ENCODE measurements around the gene SDF4. TPM values are rescaled to one million over a fixed set of nuclear protein-coding genes. Genes with fewer than 3 reads are reported as not detected.

Gene SDF4
- total RNA-seq, 4 donors from 2014 or later = 93.3 to 170 (median 110) TPM

GRCh38 chr1:1236945-1237873, 5.4 kb upstream of the SDF4 start:
- H3K4me1 ChIP-seq = peaks cover 0 to 51% (median 11%) of the 10 kb centered on the region in 4 donors
- H3K36me3 ChIP-seq = peaks cover 0 to 44% (median 0%) of the 10 kb centered on the region in 3 donors
- TF ChIP-seq, protein P1, sequence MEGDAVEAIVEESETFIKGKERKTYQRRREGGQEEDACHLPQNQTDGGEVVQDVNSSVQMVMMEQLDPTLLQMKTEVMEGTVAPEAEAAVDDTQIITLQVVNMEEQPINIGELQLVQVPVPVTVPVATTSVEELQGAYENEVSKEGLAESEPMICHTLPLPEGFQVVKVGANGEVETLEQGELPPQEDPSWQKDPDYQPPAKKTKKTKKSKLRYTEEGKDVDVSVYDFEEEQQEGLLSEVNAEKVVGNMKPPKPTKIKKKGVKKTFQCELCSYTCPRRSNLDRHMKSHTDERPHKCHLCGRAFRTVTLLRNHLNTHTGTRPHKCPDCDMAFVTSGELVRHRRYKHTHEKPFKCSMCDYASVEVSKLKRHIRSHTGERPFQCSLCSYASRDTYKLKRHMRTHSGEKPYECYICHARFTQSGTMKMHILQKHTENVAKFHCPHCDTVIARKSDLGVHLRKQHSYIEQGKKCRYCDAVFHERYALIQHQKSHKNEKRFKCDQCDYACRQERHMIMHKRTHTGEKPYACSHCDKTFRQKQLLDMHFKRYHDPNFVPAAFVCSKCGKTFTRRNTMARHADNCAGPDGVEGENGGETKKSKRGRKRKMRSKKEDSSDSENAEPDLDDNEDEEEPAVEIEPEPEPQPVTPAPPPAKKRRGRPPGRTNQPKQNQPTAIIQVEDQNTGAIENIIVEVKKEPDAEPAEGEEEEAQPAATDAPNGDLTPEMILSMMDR (IDR thresholded peaks at IDR 0.05) = no peak
- TF ChIP-seq EP300 (IDR thresholded peaks at IDR 0.05) (no peak), POLR2A (IDR thresholded peaks at IDR 0.05) (no peak)
- peaks cover 0 to 54% of the 10 kb centered on the region in 2 donors for H3K27me3 ChIP-seq
- no peak overlapping the region for H3K4me3 ChIP-seq
- no peaks in the 10 kb centered on the region for H3K9me3 ChIP-seq
- no peak for DNase-seq (ENCODE audit: low spot score in 2 of 2)
- no peak overlapping the region for H3K27ac ChIP-seq
- WGBS, 2 donors = 30 to 49% methylated on average over 24 to 25 of the region's 34 CpGs

DNA sequence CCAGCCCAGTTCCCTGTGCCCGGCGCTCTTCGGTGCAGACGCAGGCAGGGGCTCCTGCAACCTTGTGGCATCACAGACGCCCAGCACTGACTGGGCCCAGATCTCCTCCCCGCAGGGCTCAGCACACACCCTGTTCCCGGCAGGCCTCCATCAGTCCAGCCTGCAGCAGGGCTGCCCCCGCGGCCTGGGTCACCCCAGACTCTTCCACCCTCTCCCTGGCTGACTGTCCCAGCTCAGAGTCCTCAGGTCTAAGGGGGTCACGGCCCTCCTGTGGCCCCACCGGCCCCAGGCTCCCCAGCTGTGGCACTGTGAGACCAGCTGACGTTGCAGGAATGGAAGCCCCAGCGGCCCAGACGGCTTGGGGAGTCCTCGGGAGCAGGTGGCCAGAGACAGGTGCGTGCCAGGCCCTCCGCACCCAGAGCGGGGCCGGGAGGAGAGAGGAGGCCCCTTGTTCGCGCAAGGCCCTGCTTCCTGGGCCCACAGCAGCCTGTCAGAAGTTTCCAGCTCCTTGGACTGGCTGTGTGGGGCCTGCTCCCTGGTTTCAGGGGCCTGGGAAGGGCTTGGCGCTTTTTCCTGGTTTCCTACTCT, 4.5 kb upstream of the SDF4 start:
- TF ChIP-seq POLR2A (IDR thresholded peaks at IDR 0.05) (no peak), EP300 (IDR thresholded peaks at IDR 0.05) (no peak)
- H3K27me3 ChIP-seq = peaks cover 0 to 45% of the 10 kb centered on the region in 2 donors
- 66 to 74% methylated on average over 13 to 17 of the region's 22 CpGs for WGBS, 2 donors
- H3K27ac ChIP-seq = no peak overlapping the region
- no peak for DNase-seq (ENCODE audit: low spot score in 2 of 2)
- no peaks in the 10 kb centered on the region for H3K9me3 ChIP-seq
- H3K4me3 ChIP-seq = no peak overlapping the region
- peaks cover 0 to 51% (median 11%) of the 10 kb centered on the region in 4 donors for H3K4me1 ChIP-seq
- peaks cover 0 to 35% (median 0%) of the 10 kb centered on the region in 3 donors for H3K36me3 ChIP-seq

GRCh38 chr1:1235016-1235744, 3.4 kb upstream of the SDF4 start:
- Histone ChIP-seq H3K27me3 (peaks cover 0 to 34% of the 10 kb centered on the region in 2 donors), H3K36me3 (peaks cover 0 to 35% (median 0%) of the 10 kb centered on the region in 3 donors), H3K27ac (no peak overlapping the region), H3K9me3 (no peaks in the 10 kb centered on the region), H3K4me1 (peaks cover 0 to 61% (median 19%) of the 10 kb centered on the region in 4 donors), H3K4me3 (no peak overlapping the region)
- TF ChIP-seq POLR2A (IDR thresholded peaks at IDR 0.05) (no peak), EP300 (IDR thresholded peaks at IDR 0.05) (no peak)
- WGBS, 2 donors = 83% methylated on average over 27 of the region's 27 CpGs
- no peak for DNase-seq (ENCODE audit: low spot score in 2 of 2)

DNA sequence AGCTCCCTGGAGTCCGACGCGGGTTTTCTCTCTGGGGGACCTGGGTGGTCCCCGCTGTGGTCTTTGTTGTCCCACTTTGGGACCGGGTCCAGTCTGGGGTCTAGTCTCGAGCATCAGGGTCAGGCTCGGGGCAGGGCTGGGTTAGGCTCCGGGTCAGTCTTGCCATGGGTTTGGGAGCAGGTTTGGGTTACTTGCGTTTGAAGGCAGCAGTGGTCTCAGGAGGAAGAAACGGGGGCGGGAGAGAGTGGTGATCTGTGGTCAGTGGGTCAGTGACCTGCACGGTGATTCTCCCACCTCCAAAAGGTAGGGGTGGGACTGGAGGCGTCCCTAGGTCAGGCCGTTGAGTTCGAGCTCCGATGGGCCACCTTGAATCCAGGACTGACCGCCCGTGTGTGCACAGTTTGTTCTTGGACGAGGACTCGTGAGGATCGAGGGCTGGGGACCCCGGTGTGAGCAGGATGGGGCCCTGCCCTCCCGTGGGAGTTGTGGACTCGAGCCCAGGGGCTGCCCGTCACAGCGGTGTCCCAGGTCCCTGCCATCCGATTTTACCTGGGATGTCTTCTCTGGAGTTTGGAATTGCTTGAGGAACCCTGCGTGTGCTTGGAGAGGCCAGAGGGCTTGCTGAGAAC, 2.5 kb upstream of the SDF4 start:
- Histone ChIP-seq H3K27me3 (peaks cover 0 to 25% of the 10 kb centered on the region in 2 donors), H3K36me3 (peaks cover 0 to 35% (median 0%) of the 10 kb centered on the region in 3 donors), H3K9me3 (no peaks in the 10 kb centered on the region), H3K4me1 (peaks cover 0 to 63% (median 28%) of the 10 kb centered on the region in 4 donors), H3K27ac (no peak overlapping the region), H3K4me3 (no peak overlapping the region)
- WGBS, 2 donors = 91% methylated on average over 24 to 28 of the region's 28 CpGs
- no peak for DNase-seq (ENCODE audit: low spot score in 2 of 2)
- TF ChIP-seq POLR2A (IDR thresholded peaks at IDR 0.05) (no peak), EP300 (IDR thresholded peaks at IDR 0.05) (no peak)

DNA sequence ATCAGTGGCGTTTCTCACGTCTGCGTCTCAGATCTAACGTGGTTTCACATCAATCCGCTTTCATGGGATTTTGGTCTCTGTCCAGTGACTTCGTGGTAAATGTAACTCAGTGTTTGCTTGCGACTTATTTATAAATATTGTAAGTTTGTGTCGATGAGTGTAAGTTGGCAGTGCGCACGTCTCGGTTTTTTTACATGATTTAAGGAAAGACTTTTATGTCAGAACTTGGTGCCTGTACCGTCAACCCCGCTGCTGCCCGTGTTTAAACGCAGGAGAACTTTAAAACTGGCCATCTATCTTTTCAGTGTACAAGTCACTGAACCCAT, 1.7 kb upstream of the SDF4 start:
- 95 to 96% methylated on average over 15 of the region's 15 CpGs for WGBS, 2 donors
- no peak overlapping the region for H3K27ac ChIP-seq
- H3K9me3 ChIP-seq = no peaks in the 10 kb centered on the region
- H3K27me3 ChIP-seq = peaks cover 0 to 18% of the 10 kb centered on the region in 2 donors
- H3K4me1 ChIP-seq = peaks cover 0 to 59% (median 29%) of the 10 kb centered on the region in 4 donors
- H3K36me3 ChIP-seq = peaks cover 0 to 42% (median 0%) of the 10 kb centered on the region in 3 donors
- DNase-seq (ENCODE audit: low spot score in 2 of 2) = no peak
- H3K4me3 ChIP-seq = no peak overlapping the region
- TF ChIP-seq EP300 (IDR thresholded peaks at IDR 0.05) (no peak), POLR2A (IDR thresholded peaks at IDR 0.05) (no peak)
- TF ChIP-seq, protein P1 (IDR thresholded peaks at IDR 0.05) = no peak
